ENCODE measurements around the gene CAMKMT.

The CAMKMT gene

GRCh38 chr2:44741507-44741906 lies 379.8 kb downstream of the CAMKMT start:
- peak; percentile 39 for DNase-seq (ENCODE audit: low read depth, low spot score)

GRCh38 chr2:44742057-44742456 lies 380.3 kb downstream of the CAMKMT start:
- DNase-seq (ENCODE audit: low read depth, low spot score) = no peak

GRCh38 chr2:44743473-44743872 lies 381.7 kb downstream of the CAMKMT start:
- no peak for DNase-seq (ENCODE audit: low read depth, low spot score)

- DNase-seq (ENCODE audit: low read depth, low spot score) = no peak
Observed at GRCh38 chr2:44744961-44745892, 383.5 kb downstream of the CAMKMT start.

GRCh38 chr2:44745922-44746766 lies 384.4 kb downstream of the CAMKMT start:
- no peak for DNase-seq (ENCODE audit: low read depth, low spot score)

- no peak for DNase-seq (ENCODE audit: low read depth, low spot score)
Observed at GRCh38 chr2:44746856-44747615, 385.3 kb downstream of the CAMKMT start.

- DNase-seq (ENCODE audit: low read depth, low spot score) = no peak
Observed at GRCh38 chr2:44747794-44748193, 386.0 kb downstream of the CAMKMT start.

GRCh38 chr2:44751754-44752479 lies 390.2 kb downstream of the CAMKMT start:
- DNase-seq (ENCODE audit: low read depth, low spot score) = no peak

- DNase-seq (ENCODE audit: low read depth, low spot score) = no peak
Observed at GRCh38 chr2:44752761-44753160, 391.0 kb downstream of the CAMKMT start.

GRCh38 chr2:44753552-44754285 lies 392.0 kb downstream of the CAMKMT start:
- peak; percentile 56 for DNase-seq (ENCODE audit: low read depth, low spot score)

GRCh38 chr2:44758591-44758990 lies 396.8 kb downstream of the CAMKMT start:
- DNase-seq (ENCODE audit: low read depth, low spot score) = no peak

- peak; percentile 52 for DNase-seq (ENCODE audit: low read depth, low spot score)
Observed at GRCh38 chr2:44759823-44760222, 398.1 kb downstream of the CAMKMT start.

GRCh38 chr2:44763275-44763782 lies 401.6 kb downstream of the CAMKMT start:
- DNase-seq (ENCODE audit: low read depth, low spot score) = no peak

GRCh38 chr2:44766220-44766619 lies 404.5 kb downstream of the CAMKMT start:
- DNase-seq (ENCODE audit: low read depth, low spot score) = peak; percentile 40

- DNase-seq (ENCODE audit: low read depth, low spot score) = no peak
Observed at GRCh38 chr2:44766777-44767176, 405.0 kb downstream of the CAMKMT start.

- no peak for DNase-seq (ENCODE audit: low read depth, low spot score)
Observed at GRCh38 chr2:44767691-44768090, 405.9 kb downstream of the CAMKMT start.

- peak; percentile 35 for DNase-seq (ENCODE audit: low read depth, low spot score)
Observed at GRCh38 chr2:44768438-44769236, 406.9 kb downstream of the CAMKMT start.

GRCh38 chr2:44769349-44770011 lies 407.7 kb downstream of the CAMKMT start:
- no peak for DNase-seq (ENCODE audit: low read depth, low spot score)
